Right ventricle myocardium inferior (tissue), 1 donor: Measurements from ENCODE around the gene BANP. TPM values are rescaled to one million over a fixed set of nuclear protein-coding genes. Genes with fewer than 3 reads are reported as not detected.
"Not testable (repeated sequence)": the region's sequence is repeated elsewhere in the genome, so short reads cannot be mapped to it uniquely, and the experiment has no call there.

ENCODE experiments used
- ATAC-seq: fragments of 200-7000 bp; cut with Tn5 transposase; one replicate; pipeline ENCODE4 v1.9.1; 2020; ENCODE audit warnings: mild to moderate bottlenecking, moderate library complexity
- DNase-seq: peaks from one replicate; pipeline ENCODE4 v3.0.0; 2021; ENCODE audit errors: missing footprints
- intact Hi-C: fragments of 100-400 bp; cut with DNase I; formaldehyde crosslinking; loops from one replicate; pipeline ENCODE4 v1.11.0; 2022
- total RNA-seq: library from RNA; stranded (reverse); fragmentation: NEBNext Ultra II Directional; extraction: Animal tissue kit (Norgen Biotek cat#: 25700); gene quantifications from one replicate; pipeline ENCODE4 v1.2.1, GENCODE V29; 2021
- donor health status: DM: no; HTN: yes; CAD: no; lungs with severe emphysema.

The BANP gene
- total RNA-seq, 1 donor from 2014 or later, result 12.8 TPM

DNA sequence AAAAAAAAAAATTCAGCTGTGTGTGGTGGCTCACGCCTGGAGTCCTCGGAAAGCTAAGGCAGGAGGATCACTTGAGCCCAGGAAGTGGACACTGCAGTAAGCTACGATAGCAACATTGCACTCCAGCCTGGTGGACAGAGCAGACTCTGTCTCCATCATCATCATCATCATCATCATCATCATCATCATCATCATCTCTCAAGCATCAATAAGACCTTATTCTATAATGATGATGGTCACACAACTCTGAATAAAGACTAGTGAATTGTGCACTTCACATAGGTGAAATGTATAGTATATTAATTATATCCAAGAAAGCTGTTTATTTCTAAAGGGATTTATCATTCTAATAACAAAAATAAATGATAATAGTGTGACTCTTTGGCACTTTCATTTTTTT lies 143.7 kb downstream of the BANP start:
- DNase-seq, intact Hi-C loops, ATAC-seq: not testable (repeated sequence)

DNA sequence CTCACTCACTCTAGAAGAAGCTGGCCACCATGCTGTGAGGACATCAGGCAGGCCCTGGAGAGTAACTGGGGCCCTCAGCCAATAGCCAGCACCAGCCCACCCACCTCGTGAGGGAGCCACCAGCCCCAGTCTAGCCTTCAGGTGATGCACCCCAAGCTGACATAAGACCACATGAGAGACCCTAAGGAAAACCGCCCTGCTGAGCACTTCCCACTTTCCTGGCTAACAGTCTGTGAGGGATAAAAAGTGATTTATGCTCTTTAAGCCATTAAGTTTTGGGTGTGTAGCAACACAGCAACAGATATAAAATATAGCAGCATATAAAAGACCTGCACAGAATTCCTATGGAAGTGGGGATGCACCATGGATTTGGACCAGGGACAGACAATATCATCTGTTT lies 145.4 kb downstream of the BANP start:
- intact Hi-C loops, ATAC-seq, DNase-seq: not testable (repeated sequence)

DNA sequence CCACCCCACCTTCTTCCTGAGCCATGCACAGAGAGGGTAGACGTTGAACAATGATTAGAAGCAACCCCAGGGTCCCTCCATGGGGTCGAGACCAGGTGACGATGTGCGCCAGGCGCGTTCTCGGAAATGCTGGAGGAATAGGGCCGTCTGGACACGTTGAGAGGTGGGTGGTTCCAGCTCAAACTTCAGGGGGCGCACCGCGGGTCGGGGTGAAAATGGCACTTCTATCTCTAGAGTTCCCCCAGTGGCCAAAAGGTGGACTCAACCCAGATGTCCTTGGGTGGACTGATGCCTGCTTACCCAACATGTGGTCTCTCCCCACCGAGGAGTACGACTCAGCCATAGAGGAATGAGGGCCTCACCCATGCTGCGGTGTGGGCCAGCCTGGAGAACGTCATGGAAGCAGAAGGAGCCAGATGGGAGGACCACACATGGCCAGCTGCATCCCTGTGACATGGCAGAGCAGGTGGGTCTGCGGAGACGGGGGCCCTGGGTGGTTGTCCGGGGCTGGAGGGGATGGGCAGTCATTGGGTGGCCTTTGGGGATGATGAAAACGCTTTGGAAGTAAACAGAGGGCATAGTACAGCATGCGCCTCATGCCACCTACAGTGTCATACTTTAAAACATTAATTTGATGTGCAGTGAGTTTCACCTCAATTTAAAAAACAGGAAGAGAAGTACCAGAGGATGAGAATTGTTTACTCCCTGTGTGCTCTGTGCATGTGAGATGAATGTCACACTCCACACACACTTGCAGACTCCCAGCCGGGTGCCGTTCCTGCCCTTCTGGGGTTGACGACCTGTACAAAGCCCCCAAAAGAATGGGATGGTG lies 147.7 kb downstream of the BANP start:
- intact Hi-C loops, result not testable (repeated sequence)

DNA sequence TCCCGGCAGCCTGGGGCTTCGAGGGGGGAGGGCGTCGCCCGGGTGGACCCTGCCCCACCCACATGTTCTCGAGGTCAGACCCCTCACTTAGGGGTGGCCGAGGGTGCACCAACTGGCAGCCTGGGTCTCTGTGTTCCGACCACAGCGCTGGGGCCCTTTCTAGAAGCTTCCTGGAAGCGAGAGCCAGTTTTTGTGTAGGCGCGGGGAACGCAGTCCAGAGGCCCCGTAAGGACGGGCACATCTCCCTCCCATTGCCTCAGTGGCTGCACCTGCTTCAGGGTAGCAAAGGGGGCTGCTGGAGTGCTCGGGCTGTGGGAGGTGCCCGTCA lies 148.3 kb downstream of the BANP start:
- DNase-seq (no peak), ATAC-seq (no peak)
- intact Hi-C loops, result no loop called here

More for the DNA sequence above, 147.7 kb downstream of the BANP start:
- ATAC-seq, DNase-seq: not testable (repeated sequence)

DNA sequence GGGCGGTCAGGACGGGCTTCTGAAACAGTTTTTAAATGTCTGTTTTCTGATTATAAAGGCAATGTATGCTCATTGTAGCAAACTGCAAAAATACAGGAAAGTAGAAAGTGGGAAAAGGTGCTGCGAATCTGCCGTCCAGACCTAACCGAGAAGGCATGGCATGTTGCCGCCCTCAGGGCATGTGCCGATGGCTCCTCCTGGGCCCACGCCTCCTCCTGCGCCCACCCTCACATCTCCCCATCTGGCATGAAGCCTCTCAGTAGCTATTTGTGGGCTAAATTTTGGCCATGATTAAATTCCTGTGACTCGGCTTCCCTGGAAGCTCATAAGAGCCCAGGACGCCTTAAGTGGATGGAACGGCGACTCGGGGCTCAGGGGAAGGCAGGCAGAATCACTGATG lies 148.7 kb downstream of the BANP start:
- ATAC-seq, intact Hi-C loops, DNase-seq: not testable (repeated sequence)

DNA sequence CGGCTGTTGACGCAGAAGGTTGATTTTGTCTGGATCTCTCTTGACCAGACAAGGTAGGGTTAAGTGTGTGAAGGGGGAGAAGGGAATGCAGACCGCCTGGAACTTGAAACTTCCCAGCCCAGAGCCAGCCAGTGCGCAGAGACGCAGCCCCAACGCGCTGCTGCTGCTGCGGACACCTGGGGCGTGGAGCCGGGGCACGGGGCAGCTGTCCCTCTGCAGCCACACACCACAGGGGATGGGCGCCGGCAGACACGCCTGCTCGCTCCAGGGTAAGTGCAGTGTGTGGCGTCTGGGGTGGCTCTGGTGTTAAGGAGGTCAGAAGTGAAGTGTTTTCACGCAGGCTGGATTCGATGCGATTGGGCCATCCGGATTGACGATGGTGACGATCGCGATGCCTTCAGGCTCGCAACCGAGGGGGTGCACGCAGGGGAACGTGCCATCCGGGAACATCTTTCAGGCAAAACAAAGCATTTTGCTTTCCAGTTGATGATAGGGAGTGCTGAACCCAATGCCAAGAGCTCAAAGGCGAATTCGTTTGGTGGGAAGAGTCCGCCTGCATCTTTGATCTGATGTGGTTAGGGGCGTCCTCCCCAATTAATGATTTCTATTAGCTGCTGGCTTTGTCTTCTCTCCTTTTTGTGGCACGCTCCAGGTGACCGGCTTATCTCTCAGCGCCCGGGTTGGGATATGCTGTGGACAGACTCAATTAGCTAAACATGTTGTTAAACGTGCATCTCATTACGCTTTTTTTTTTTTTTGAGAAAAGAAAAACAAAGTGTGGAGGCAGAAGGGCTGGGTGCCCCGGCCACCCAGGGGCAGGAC lies 149.8 kb downstream of the BANP start:
- ATAC-seq, intact Hi-C loops, DNase-seq: not testable (repeated sequence)

DNA sequence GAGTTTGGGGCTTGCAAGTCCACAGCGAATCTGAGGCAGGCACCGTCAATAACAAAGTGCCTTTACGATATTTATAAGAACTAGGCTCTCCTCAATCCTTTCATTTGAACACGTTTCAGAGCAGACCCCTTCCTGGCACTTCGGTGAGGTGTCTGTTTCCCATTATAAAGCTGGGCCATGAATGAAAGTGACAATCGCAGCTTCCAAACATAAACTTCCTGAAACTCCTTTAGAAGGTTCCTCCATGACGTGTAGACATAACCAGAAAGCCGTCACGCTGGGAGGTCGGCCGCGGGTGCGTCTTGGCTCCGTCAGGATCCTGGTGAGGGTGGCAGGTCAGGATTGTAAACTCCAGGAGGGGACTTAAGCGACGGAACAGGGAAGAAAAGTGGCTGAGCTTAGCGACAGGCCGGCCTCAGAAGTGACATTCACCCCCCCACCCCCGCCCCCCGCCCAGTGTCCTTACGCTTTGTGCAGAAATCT lies 150.4 kb downstream of the BANP start:
- ATAC-seq, DNase-seq, intact Hi-C loops: not testable (repeated sequence)

DNA sequence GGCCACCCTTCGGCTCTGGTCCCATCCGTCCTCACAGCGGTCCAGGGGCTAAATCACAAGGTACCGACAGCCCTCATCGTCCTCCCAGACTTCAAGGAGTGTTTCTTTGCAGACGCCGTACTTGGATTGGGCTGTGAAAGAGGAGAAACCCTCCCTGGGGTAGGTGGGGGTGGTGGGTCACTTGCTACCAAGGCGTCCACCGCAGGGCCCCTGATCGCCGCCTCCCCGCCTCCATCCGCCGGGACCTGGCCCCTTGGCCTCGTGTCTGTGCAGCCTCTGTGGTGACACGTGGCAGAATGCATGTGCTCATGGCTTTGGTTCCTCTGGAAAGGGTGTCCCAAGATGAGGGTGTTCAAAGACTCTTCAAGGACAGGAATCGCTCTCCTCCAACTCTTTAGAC lies 151.4 kb downstream of the BANP start:
- no peak for ATAC-seq
- DNase-seq, result no peak
- intact Hi-C loops, result no loop called here

DNA sequence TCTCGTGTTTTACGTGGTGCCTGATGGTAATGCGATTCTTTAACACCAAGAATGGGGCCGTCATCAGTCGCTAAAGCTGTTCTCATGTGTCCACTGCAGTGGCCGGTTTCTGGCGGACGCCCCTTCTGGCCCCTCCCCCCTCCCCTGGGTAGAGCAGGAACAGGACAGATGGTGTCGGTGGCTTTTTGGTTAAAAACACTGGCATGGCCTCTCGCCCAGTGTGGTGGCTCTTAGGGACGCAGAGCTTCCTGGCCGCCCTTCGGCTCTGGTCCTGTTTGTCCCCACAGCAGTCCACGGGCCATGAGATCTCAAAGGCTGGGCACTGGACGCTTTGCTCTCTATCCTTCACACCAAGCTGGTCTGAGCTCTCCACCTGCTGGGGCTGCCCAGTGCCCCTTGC lies 151.8 kb downstream of the BANP start:
- no peak for DNase-seq
- no peak for ATAC-seq

DNA sequence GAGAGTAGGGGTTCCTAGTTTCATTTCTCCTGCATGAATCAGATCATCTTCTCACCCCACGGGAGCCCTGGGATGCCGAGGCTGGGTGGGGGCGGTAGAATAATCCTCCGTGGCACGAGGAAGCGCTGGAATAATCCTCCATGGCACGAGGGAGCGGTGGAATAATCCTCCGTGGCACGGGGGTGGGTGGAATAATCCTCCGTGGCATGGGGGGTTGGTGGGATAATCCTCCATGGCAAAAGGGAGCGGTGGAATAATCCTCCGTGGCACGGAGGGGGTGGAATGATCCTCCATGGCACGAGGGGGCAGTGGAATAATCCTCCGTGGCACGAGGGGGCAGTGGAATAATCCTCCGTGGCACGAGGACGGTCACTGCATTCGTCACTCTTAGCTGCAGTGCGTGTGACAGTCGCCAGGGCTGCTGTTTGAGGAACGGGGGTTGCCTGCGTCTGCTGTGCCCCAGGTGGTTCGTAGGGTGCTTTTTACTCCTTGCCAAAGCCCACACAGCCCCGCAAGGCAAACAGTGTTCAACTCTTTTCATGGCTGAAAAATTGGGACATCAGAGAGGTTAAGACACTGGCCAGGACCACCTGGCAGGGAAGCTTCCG lies 152.5 kb downstream of the BANP start:
- intact Hi-C loops, result no loop called here
- DNase-seq, result no peak
- no peak for ATAC-seq

More for the DNA sequence above, 151.8 kb downstream of the BANP start:
- intact Hi-C loops, result no loop called here

DNA sequence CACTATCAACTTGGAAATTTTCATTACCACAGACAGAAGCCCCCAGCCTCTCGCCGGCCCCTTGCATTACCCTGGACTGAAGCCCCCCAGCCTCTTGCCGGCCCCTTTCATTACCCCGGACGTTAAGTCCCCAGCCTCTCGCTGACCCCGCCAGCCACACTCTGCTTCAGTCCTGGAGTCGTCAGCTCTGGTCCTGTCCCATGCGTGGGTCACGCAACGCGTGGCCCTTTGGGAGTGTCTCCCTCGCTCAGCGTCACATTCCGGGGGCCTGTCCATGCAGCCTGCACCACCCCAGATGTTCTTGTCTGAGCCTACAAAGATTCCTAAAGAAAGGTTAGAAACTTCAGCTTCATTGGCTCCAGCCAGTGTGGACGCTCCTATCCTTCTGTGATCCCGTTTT lies 153.1 kb downstream of the BANP start:
- ATAC-seq, DNase-seq, intact Hi-C loops: not testable (repeated sequence)

DNA sequence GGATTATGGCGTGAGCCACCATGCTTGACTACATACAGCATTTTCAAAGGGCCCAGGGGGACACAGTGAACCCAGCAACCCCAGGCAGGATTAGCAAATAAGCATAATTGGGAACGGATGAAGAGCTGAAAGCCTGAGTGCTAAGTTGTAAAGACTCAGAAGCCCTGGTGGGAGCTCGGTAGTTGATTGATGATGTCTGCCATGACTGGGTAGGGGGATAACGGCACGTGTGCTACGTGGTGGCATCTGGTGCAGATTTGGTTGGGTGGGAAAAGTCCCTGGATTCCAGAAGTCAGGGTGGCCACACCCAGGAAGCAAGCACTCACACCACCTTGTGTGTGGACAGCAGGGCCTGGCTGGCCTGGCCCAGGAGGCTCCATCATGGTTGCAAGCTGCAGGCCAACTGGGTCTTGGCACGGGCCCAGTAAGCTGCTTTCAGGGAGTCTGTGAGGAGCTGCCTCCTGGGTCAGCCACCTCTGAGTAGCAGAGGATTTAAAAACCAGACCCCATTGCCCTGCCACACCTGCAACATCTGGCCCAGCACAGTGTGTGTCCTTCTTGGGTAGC lies 154.4 kb downstream of the BANP start:
- intact Hi-C loops, DNase-seq, ATAC-seq: not testable (repeated sequence)

DNA sequence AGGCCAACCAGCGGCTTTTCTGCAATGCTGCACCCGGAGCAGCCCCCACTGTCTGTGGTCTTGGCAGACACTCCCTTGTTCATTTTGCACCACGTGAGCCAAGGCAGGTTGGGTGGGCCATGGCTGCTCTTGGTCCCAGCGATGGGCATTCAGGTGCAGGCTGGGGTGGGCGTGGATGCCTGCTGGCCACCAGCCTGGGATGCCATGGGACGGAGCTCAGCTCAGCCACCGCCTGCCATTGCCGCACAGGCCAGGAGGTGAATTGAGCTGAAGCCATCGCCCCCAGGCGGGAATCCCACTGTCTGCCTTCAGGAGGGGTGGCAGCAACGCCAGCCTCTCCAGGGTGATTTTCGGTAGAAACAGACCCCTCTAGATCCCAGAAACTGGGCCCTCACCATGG lies 155.3 kb downstream of the BANP start:
- DNase-seq, ATAC-seq, intact Hi-C loops: not testable (repeated sequence)

DNA sequence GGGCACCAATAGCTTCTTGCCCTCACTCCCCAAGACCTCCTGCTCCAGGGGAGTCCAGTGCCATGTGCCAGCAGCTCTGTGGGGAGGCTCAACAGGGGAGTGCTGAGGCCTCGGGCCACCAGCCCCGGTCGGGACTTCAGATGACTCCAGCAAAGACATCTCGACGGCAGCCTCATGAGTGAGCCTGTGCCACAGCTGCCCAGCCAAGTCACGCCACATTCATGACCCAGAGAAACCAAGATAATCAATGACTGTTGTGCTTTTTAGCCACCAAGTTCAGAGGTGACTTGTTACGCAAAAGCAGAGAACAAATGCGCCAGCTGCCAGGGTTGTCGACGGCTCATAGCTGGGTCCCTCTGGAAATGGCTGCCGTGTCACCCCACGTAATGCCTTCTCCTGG lies 157.5 kb downstream of the BANP start:
- no peak for DNase-seq
- intact Hi-C loops, result no loop called here
- ATAC-seq, result no peak

DNA sequence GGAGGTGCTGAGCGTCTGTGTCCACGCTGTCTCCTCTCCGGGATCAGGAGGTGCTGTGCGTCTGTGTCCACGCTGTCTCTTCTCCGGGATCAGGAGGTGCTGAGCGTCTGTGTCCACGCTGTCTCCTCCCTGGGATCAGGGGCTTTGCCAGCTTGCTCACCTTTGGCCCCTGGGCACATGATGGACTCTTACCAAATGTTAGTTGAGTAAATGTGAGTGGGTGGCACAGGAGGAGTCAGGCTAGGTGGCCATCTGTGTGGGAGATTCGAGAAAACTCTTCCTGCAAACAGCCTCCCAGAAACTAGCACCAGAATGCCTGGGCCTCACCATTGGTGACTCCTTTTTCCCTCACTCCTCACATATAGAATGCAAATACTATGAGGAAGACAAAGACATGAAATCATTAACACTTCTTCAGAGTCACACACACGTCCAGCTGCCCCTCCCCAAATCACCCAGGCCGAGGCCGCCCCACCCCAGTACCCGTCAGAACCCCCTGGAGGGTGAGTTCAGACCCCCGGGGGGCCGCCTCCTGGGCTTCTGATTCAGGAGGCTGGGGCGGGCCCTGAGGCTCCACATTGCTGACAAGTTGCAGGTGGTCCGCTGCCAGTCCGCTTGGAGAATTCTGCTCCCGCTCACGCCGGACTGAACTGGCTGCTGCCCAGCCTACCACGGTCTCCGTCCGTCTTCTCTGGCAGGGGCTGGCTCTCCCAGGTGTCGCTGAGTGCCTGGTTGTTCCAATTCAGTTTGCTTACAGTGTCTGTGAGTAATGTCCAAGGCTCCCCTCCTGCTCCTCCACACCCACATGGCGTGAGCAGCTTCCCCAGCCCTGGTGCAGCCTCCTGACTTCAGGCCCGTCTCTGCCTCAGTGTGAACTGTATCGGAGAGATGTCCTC lies 158.7 kb downstream of the BANP start:
- intact Hi-C loops, ATAC-seq, DNase-seq: not testable (repeated sequence)

DNA sequence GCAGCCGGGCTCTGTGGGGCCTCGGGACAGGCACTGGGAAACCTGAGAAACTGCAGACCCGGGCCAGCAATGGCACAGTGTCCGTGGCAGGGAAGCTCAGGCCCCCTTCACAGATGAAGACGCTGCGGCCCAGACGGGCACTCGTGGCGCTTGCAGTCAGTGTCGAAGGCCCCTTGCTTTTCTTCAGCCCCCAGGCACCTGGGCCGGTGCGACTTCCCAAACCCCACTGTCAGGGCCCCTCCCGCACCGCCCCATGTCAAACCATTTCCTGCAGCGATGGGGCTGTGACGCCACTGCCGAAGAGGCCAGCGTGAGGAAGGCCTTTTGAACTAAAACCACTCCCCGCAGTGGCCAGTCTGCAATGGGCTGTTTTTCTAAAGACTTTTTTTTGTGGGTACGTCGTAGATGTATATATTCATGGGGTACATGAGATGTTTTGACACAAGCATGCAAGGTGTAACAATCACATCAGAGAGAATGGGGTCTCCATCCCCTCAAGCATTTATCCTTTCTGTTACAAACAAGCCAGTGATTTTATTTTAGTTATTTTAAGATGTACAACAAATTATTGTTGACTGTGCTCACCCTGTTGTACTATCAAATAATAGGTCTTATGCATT lies 159.8 kb downstream of the BANP start:
- intact Hi-C loops, ATAC-seq, DNase-seq: not testable (repeated sequence)

DNA sequence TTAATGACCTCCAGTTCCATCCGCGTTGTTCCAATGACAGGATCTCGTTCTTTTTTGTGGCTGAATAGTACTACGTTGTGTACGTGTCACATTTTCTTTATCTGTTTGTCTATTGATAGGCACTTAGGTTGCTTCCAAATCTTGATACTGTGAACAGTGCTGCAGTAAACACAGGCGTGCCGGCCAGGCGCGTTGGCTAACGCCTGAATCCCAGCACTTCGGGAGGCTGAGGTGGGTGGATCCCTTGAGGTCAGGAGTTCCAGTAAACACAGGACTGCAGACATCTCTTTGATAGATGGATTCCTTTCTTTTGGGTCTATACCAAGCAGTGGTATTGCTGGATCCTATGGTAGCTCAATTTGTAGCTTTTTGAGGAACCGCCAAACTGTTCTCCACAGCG lies 160.7 kb downstream of the BANP start:
- intact Hi-C loops, DNase-seq, ATAC-seq: not testable (repeated sequence)
